ENCODE results near the gene TXNDC12.
"Not testable (repeated sequence)": the region's sequence is repeated elsewhere in the genome, so short reads cannot be mapped to it uniquely, and the experiment has no call there.

The TXNDC12 gene

GRCh38 chr1:52045666-52046195 lies 9.3 kb downstream of the TXNDC12 start:
- DNase-seq (ENCODE audit: low spot score) = not testable (repeated sequence)

- DNase-seq (ENCODE audit: low spot score) = no peak
These were observed 9.8 kb downstream of the TXNDC12 start for GRCh38 chr1:52045236-52045635.

GRCh38 chr1:52041551-52042185 lies 13.3 kb downstream of the TXNDC12 start:
- no peak for DNase-seq (ENCODE audit: low spot score)

GRCh38 chr1:52037909-52038308 lies 17.1 kb downstream of the TXNDC12 start:
- no peak for DNase-seq (ENCODE audit: low spot score)

- no peak for DNase-seq (ENCODE audit: low spot score)
These were observed 17.6 kb downstream of the TXNDC12 start for GRCh38 chr1:52037402-52037814.

- DNase-seq (ENCODE audit: low spot score) = no peak
These were observed 21.0 kb downstream of the TXNDC12 start for GRCh38 chr1:52034050-52034384.

GRCh38 chr1:52033190-52034049 lies 21.6 kb downstream of the TXNDC12 start, which contains the start of gene KTI12:
Gene KTI12 (minus strand): TSS chr1:52033810. CDS start chr1:52033761, 49 bp downstream.
- DNase-seq (ENCODE audit: low spot score) = peak; percentile 96

GRCh38 chr1:52032785-52033131 lies 22.2 kb downstream of the TXNDC12 start:
- peak; percentile 27 for DNase-seq (ENCODE audit: low spot score)

- no peak for DNase-seq (ENCODE audit: low spot score)
These were observed 22.7 kb downstream of the TXNDC12 start for GRCh38 chr1:52032124-52032784.

GRCh38 chr1:52028839-52029238 lies 26.2 kb downstream of the TXNDC12 start:
- DNase-seq (ENCODE audit: low spot score) = not testable (repeated sequence)

- DNase-seq (ENCODE audit: low spot score) = no peak
These were observed 26.7 kb downstream of the TXNDC12 start for GRCh38 chr1:52028328-52028727.

GRCh38 chr1:52026278-52026677 lies 28.7 kb downstream of the TXNDC12 start:
- no peak for DNase-seq (ENCODE audit: low spot score)

GRCh38 chr1:52022133-52022532 lies 32.9 kb downstream of the TXNDC12 start:
- DNase-seq (ENCODE audit: low spot score) = no peak

- no peak for DNase-seq (ENCODE audit: low spot score)
These were observed 46.8 kb downstream of the TXNDC12 start for GRCh38 chr1:52008071-52008809.

GRCh38 chr1:52007215-52008002 lies 47.6 kb downstream of the TXNDC12 start:
- DNase-seq (ENCODE audit: low spot score) = no peak

- not testable (repeated sequence) for DNase-seq (ENCODE audit: low spot score)
These were observed 48.9 kb downstream of the TXNDC12 start for GRCh38 chr1:52006081-52006553.

- DNase-seq (ENCODE audit: low spot score) = not testable (repeated sequence)
These were observed 49.4 kb downstream of the TXNDC12 start for GRCh38 chr1:52005548-52005947.

GRCh38 chr1:52003877-52004276 lies 51.1 kb downstream of the TXNDC12 start:
- no peak for DNase-seq (ENCODE audit: low spot score)

GRCh38 chr1:52002038-52002917 lies 52.7 kb downstream of the TXNDC12 start:
- DNase-seq (ENCODE audit: low spot score) = peak; percentile 83

GRCh38 chr1:51998701-51999100 lies 56.3 kb downstream of the TXNDC12 start:
- DNase-seq (ENCODE audit: low spot score) = no peak

All from cerebellar cortex (tissue), 1 donor.